HG03103 (cell line): Measurements from ENCODE around the gene MED25.
A peak's percentile ranks its signal among the peaks of the same experiment; 100 is the strongest.

Source experiments
- ATAC-seq: cut with Tn5 transposase; IDR thresholded peaks from one replicate; pipeline ENCODE4 v1.9.1; 2021; ENCODE audit warnings: low read depth; ENCODE audit not compliant: unreplicated experiment

Gene MED25

DNA sequence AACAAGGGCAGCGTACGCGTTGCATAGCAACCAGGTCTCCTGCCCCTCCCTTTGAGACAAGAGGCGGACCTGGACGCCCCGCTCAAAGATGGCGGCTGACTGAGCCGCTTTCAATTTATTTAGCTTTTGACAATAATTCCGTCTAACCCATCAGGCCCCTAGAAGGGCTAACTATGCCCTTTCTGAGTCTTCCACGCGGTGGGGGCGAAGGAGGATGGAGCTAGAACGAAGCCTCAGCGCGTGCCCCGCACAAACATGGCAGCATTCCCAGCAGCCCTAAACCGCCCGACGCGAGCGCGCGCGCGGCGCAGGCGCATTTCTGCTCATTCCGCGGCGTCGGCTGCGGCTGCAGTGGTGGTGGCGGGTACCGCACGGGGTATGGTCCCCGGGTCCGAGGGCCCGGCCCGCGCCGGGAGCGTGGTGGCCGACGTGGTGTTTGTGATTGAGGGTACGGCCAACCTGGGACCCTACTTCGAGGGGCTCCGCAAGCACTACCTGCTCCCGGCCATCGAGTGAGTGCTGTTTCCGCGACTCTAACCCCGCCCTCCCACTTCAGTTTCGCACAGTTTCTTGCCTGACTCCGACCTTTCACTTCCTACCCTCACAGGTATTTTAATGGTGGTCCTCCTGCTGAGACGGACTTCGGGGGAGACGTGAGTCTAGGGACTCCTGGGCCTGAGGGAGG is at the start of gene MED25:
MED25 (plus strand) TSS at position 326 of the 685 bp plus-strand sequence; CDS start at position 379, 53 bp downstream.
- peak; percentile 51 for ATAC-seq

DNA sequence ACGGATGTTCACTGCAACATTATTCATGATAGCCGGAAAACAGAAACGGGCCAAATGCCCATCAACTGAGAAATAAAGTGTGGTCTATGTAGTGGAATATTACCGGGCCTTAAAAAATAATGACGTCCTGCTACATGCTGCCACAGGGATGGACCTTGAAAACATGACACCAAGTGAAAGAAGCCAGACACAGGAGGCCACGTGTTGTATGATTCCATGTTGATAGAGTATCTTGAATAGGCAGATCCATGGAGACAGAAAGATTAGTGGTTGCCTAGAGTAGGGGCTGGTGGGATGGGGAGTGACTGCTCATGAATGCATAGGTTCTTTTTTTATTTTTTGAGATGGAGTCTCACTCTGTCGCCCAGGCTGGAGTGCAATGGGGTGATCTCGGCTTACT is 47.6 kb upstream of the MED25 start:
- ATAC-seq, result no peak

DNA sequence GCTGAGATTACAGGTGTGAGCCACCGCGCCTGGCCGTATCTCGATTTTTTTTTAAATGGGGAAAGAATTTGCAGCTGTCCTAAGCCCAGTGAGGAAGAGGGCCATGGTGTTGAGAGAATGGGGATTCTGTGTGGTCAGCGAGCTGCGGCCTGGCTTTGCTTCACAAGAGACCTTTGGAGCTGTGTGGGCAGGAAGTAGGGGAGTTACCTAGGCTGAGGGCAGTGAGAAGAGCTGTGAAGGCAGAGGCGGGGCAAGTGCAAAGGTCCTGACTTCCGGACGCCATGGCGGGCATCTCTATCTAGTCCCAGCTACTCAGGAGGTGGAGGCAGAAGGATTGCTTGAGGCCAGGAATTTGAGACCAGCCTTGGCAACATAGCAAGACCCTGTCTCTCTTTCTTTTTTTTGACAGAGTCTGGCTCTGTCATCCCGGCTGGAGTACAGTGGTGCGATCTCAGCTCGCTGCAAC is 46.4 kb upstream of the MED25 start:
- ATAC-seq, result no peak

DNA sequence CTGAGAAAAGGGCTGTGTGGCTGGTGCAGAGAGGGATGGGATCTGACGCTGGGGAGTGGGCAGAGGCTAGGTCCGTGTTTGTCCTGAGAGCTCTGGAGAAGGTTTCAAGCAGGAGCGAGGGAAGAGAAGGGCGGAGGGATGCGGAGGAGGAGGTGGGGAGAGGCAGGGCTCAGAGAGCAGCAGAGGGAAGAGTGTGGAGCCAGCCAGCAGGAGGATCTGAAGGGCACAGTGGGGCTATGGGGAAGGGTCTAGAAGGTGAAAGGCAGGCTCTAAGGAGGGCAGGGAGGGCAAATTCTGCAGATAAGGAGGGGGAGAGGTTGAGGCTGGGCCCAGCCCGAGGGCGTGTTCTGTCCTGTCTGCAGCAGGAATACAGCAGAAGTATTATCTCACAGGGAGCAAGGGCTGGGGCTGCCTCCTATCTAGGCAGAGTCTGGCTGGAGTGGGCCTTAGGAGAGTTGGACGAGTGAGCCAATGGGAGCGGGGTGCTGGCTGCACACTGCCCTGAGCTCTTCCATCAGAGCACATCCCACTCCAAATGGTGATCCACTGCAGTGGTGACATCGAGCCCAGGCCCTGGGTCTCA is 45.1 kb upstream of the MED25 start:
- ATAC-seq, result no peak

DNA sequence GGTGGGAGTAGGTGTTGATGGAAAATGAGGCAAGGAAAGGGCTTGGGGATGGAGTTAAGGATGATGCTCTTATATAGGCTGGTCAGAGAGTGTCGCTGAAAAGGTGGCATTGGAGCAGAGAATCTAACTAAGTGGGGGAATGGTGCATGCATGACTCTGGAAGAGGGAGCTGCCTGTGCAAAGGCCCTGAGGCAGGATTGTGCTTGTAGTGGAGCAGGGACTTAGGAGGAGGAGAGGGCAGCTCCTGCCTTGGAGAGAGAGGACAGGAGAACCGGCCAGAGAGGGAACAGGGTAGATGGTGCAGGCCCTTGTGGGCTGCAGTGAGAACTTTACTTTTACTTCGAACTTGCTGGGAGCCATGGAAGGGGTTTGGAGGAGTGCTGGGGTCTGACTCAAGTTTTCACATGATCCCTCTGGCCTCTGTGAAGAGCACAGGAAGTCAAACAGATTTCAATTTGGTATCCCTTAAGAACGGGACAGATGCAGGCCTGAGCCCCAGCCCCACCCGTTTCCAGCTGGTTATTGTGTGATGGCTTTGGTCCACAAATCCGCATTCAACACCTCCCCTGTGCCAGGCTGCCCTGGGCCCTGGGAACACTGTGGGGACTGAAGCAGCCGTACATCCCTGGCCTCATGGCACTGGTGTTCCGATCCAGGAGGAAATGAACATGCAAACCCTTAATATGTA is 44.3 kb upstream of the MED25 start:
- no peak for ATAC-seq

DNA sequence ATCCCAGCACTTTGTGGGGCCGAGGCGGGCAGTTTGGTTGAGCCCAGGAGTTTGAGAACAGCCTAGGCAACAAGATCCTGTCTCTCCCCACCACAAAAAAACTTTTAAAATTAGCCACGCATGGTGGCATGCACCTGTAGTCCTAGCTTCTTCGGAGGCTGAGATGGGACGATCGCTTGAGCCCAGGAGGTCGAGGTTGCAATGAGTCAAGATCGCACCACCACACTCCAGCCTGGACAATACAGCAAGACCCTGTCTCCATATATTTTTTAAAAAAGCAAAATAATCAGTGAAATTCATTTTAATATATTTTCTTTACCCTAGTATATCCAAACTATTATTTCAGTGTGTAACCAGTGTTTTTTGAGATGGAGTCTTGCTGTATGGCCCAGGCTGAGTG is 43.1 kb upstream of the MED25 start:
- no peak for ATAC-seq

DNA sequence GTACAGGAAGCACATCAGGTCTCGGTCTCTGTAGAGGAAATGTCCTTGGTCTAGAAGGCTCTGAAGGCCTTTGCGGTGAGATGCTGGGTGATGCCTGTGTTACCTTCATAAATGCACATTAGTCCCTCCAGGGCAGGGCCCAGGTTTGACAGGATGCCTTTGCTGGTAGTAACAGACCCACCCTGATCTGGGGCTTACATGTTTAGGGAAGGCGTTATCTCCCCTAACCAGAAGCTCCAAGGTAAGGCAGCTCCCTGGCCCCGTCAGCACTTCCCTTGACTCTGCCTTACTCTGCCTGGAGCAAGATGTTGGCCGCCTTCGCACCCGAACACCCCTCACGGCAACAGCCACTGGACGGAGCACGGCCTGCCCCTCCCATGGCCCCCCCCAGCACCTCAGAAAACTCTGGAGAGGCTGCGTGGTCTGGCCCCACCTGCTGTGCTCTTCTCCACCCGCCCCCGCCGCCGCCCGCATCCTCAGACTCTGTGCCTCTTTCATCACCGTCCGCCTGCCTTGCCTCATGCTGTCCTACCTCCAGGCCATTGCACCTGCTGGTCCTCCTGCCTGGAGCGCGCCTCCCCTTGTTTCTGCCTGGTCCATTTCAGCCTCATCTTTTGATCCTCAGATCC is 42.2 kb upstream of the MED25 start:
- ATAC-seq, result no peak

DNA sequence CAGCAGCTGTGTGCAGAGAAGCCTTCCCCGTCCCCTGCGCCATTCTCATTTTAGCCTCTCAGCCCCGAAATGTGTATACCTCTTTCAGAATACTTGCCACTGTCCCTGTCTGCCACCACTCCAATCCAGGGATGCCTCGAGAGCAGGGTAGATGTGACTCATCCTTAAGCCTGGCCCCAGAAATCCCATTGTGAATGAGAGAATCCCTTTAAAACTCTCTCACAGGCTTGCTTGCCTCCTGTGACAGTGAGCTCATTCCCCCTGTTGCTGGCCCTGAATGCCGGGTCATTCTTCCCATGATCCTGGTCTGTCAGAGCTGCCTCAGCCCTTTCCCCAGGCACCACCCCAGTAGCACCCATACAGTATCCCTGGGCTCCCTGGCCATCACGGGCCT is 41.7 kb upstream of the MED25 start:
- ATAC-seq, result no peak

DNA sequence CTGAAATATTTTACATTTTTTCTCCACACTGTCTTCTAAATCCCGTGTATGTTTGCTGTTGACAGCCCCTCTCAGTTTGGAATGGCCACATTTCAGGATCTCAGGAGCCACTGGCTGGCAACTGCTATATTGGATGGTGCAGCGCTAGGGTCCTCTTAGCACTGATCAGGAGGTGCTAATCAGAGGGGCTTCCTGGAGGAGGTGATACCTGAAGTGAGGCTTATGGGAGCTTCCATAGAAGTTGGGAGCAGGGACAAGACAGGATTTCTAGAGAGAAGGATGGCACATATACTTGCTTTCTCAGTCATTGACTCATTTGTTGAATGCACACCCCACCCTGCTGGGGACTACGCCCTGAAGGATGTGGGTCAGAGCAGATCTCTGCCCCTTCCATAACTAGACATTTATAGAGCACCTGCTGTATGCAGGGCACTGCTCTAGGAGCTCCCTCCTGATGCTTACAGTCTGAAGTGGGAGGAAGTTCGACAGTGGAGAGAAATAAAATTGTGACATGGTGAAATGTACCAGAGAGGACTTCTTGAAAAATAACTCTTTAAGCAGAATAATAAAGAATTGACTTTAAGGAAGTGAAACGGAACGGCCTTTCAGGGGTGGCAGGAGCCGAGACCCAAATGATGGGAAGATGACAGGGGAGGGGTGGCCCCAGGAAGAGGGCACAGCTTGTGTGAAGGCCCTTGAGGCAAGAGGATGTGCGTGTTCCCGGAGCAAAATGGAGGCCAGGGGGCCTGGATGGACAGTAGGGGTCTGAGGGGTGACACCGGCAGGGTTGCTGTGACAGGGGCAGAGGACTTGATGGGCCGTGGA is 38.1 kb upstream of the MED25 start:
- no peak for ATAC-seq

DNA sequence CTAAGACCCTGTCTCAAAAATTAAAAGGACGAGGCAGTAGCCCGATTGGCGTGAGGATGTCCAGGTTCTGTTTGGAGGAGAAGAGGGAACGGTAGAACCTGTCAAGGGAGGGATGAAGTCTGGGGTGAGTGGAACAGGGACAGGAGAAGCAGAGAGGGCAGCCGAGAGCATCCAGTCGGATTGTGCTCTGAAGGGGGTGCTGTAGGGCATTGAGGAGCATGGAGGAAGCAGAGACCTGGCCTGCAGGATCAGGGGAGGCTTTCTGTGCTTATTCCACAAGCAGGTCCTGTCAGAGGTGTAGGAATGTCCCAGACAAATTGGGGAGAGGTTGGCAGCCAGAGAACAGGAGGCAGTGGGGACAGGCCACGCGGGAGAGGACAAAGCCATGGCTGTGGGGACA is 37.2 kb upstream of the MED25 start:
- no peak for ATAC-seq

DNA sequence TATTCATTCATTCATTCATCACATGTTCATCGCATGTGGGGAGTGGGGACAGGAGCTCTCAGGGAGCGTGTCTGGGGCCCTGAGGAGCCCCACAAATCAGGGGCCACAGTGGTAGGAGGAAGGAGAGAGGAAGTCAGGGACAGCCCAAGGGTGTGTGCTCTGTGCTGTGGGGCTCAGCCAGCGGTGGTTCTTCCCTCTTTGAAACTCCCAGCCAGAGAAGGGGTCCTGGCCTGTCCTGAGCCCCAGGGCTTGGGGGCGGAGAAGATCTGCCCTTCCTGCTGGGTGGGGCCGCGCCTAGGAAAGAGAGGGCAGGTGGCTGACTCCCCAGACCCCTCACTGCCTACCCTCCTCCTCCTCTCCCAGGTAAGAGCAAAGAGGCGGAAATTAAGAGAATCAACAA is 36.7 kb upstream of the MED25 start:
- no peak for ATAC-seq

DNA sequence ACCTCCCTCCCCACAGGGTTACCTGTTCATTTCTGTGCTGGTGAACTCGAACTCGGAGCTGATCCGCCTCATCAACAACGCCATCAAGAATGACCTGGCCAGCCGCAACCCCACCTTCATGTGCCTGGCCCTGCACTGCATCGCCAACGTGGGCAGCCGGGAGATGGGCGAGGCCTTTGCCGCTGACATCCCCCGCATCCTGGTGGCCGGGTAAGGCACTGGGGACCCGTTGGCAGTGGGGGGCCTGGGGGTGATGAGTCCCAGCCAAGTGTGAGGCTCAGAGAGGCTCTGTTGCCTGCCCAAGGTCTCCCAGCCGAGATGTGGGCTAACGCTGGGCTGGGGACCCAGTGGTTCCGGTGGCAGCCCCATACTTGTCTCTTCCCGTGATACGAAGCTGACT is 35.6 kb upstream of the MED25 start:
- no peak for ATAC-seq

DNA sequence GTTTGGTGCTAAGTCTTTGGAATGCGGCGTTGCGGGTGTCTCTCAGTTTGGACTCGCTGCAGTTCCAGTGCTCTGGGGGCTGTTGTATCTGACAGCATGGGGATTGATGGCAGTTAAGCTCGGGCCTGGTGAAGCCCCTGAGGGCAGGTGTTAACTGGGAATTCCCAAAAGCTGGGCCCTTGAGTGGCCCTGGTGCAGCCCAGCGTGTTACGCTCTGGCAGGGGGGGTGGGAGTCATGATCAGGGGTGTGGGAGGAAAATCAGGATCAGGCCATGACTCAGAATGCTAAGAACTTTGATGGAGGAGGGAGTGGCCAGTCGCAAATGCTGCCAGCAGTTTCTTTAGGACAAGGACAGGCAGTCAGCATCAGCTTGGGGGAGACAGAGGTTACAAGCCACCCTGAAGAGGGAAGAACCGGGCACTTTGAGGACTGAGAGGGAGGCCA is 31.7 kb upstream of the MED25 start:
- no peak for ATAC-seq

DNA sequence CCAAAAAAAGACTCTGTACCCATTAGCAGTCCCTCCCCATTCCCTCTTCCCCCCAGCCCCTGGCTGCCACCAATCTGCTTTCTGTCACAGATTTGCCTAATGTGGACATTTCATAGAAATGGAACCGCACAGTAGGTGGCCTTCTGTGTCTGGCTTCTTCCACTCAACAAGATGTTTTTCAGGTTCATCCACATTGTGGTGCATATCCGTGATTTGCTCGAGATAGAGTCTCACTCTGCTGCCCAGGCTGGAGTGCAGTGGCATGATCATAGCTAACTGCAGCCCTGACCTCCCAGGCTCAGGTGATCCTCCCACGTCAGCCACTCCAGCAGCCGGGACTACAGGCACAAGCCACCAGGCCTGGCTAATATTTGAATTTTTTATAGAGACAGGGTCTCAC is 30.3 kb upstream of the MED25 start:
- ATAC-seq, result no peak

DNA sequence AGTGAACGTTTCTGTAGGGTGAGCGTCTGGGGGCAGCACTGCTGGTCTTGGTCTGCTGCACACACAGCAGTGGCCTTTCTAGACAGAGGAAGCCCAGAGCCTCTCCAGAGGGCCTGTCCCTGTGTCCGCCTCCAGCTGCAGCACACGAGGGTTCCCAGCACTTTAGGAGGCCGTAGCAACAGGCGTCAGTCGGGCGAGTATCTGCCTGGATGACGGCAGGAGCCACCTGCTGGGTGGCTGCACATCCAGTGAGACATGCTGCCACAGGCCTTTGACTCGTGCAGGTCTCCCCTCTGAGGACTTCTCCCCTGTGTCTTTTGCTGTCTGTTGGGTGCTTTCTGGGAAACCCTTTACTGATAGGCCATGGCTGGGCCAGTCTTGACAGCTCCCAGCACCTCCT is 29.2 kb upstream of the MED25 start:
- no peak for ATAC-seq

DNA sequence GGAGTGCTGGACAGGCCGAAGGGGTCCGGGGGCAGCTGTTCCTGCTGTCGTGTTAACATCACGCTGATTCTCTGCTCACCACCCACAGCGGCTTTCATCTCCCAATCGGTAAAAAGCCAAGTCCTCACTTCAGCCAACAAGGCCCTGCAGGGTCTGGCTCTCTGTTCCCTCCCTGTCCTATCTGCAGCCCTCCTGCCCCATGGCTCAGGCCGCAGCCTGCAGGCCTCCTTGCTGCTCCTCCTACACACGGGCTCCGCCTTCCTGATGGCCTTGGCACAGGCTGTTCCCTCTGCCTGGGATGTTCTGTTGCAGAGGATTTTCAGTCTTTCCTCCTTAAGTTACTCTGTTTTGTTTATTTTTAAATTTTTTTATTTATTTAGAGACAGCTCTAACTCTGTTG is 27.2 kb upstream of the MED25 start:
- ATAC-seq, result no peak

DNA sequence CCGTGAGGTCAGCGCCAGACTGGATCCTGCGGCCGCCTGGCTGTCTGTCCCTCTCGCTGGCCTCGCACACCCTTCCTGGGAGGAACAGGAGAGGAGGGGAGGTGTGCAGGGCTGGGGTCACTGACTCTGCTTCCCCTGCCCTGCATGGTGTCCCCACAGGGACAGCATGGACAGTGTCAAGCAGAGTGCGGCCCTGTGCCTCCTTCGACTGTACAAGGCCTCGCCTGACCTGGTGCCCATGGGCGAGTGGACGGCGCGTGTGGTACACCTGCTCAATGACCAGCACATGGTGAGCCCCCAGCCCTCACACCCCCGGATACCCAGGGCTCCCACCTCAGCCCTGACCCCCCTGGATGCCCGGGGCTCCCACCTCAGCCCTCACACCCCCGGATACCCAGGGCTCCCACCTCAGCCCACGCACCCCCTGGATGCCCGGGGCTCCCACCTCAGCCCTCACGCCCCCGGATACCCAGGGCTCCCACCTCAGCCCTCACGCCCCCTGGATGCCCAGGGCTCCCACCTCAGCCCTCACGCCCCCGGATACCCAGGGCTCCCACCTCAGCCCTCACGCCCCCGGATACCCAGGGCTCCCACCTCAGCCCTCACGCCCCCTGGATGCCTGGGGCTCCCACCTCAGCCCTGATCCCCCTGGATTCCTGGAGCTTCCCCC is 26.2 kb upstream of the MED25 start:
- no peak for ATAC-seq

DNA sequence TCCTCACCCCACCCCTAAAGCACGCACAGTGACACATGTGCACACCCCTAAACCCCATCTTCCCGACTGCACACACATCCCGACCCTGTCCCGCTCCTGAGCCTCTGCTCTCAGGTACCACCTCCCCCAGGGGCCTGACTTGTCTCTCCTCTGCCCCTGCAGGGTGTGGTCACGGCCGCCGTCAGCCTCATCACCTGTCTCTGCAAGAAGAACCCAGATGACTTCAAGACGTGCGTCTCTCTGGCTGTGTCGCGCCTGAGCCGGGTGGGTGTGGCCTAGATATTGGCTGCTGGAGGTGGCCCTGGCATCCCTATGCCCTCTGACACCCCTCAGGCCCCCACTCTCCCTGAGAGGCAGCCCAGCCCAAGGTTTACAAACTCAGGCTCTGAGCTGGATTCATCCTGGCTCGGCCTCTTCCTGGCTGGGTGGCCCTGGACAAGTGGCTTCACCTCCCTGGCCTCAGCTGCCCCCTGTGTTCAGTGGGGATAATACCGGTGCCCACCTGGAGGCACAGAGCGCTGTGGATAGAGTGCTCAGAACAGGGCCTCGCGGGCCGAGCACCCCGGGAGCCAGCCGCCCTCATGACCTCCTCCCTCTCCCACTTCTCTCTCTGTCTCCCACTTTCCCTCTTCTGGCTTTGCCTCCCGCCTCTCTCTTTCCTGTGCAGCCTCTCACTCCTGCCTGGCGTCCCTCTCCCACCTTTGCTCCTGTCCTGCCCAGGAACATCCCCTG is 25.1 kb upstream of the MED25 start:
- no peak for ATAC-seq

DNA sequence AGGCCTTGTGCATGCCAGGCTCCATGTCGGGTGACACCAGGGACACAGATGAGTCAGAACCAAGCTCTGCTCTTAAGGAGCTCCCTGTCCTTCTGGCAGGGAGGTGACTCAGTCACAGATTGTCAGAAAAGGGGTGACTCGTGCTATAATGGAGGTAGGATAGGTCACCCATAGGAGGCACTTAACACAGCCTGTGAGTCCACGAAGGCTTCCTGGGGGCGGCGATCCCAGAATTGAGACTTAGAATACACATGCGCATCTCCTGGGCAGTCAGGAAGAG is 24.6 kb upstream of the MED25 start:
- ATAC-seq, result no peak

DNA sequence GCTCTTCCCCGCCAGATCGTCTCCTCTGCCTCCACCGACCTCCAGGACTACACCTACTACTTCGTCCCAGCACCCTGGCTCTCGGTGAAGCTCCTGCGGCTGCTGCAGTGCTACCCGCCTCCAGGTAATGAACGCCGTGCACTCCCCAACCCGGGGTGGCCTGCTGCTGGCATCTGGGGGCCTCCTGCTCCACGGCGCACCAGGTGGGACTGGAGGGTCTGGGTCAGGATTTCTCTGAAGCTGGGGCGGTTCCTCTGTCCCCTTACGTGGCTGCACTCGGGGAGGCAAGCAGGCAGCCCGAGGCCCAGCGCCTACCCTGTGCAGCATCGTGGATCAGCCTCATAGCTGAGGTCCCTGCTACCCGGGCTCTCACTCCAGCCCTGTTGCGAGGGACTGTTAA is 22.5 kb upstream of the MED25 start:
- ATAC-seq, result no peak
